ENCODE data around the gene SPRR2F.

- TF ChIP-seq CTCF (IDR thresholded peaks at IDR 0.05) (no peak), POLR2A (IDR thresholded peaks at IDR 0.05; ENCODE audit: low read length) (no peak), RFX5 (IDR thresholded peaks at IDR 0.05) (no peak), MYC (IDR thresholded peaks at IDR 0.05; ENCODE audit: borderline replicate concordance, low read length) (no peak), TP53 (CRISPR knock-in tag; IDR thresholded peaks at IDR 0.05) (no peak), FOXS1 (CRISPR knock-in tag; IDR thresholded peaks at IDR 0.05) (no peak), CEBPB (IDR thresholded peaks at IDR 0.05) (no peak), HMGXB4 (CRISPR knock-in tag; IDR thresholded peaks at IDR 0.05; ENCODE audit: borderline replicate concordance) (no peak), TFCP2L1 (CRISPR knock-in tag; IDR thresholded peaks at IDR 0.05) (no peak), ELK1 (IDR thresholded peaks at IDR 0.05; ENCODE audit: low read depth, low read length) (no peak), REST (IDR thresholded peaks at IDR 0.05) (no peak), E2F6 (IDR thresholded peaks at IDR 0.05; ENCODE audit: borderline replicate concordance, low read depth) (no peak), EP300 (IDR thresholded peaks at IDR 0.05) (no peak)
Measured at GRCh38 chr1:153099461-153100045, 13.8 kb downstream of the SPRR2F start.

Data from A549 (cell line).